ENCODE measurements around the gene FOXJ3.

GRCh38 chr1:42209526-42210251, 125.3 kb downstream of the FOXJ3 start:
- no peak for TF ChIP-seq EZH2 (IDR thresholded peaks at IDR 0.05; ENCODE audit: borderline replicate concordance, low read length)
- no peak for TF ChIP-seq CTCF (conservative IDR thresholded peaks at IDR 0.05 in 1 of 2, IDR thresholded peaks at IDR 0.05 in 1 of 2; ENCODE audit: extremely low read depth in 1 of 2, insufficient read depth in 1 of 2, low read depth in 1 of 2, low read length in 2 of 2)
